ENCODE results near the gene PROSER2.
"Not testable (repeated sequence)": the region's sequence is repeated elsewhere in the genome, so short reads cannot be mapped to it uniquely, and the experiment has no call there.

The PROSER2 gene

DNA sequence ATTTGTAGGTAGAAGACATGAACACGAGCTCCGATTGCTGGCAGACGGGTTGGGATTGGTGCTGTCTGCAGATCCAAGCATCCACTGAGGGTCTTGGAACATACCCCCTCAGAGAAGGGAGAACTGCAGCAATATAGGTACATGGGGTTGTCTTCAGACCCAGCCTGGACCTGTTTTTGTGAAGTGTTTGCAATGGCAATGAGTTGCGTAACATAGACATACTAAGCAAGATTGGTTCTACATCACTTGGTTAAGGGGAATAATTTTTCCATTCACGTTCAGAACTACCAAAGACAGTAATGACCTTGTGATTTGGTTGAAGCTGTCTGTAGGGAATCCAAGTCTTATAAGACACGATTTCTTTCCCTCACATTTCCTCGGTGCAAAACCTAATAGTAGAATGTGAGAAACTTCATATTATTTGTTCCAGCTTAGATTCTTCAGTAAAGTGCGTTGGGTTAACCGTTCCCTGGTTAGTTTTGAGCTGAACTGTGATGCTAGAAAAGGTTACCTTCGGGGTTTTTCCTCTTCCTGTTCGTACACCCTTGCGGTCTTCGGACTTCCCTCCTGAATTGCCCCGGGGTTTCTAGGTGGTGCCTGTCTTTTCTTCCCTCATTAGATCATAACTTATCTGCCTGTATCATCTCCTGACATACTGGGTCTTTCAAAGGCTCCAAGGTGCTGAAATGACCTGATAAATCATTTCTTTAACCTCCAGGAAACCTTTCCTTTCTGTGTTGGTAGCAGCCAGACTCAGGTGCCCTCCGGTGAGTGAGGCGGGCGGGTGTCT is 14.4 kb downstream of the PROSER2 start:
- no peak for DNase-seq

DNA sequence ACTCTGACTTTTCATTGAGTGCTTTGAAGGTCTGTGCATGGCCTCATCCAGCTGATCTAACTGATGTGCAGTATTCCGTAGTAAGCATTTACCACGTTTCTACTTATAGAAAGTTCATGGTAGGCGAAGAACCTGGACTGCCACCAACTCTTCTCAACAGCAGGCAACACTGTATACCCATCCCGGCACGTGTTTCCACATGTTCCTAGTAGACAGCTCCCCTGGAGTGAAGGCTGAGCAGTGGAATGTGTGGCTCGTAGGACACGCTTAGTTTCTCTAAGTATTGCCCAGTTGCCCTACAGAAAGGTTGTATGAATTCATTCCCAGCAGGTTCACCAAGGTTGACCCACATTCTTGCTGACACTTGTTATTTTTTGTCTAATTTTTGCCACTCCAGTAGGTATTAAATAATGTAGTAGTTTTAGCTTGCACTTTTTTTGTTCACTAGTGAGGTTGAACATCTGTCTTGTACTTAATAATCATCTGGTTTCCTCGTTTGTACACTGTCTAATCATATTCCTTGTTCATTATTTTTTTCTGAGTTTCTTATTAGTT is 15.2 kb downstream of the PROSER2 start:
- DNase-seq, result no peak

DNA sequence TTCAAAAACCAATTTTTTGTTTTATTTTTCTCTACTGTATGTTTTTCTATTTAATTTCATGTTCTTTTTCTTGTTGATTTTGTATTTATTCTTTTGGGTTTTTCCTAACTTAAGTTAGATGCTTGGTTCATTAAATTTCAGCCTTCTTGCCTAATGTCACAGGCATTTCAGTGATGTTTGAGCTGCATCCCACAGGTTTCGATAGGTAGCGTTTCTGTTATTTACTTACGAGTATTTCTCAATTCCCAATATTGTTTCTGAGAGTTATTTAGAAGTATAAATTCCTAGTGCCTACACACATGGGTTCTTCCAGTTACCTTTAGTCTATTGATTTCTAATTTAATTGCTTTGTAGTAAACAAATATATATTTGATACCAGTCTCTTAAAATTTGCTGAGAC is 18.2 kb downstream of the PROSER2 start:
- DNase-seq, result no peak

DNA sequence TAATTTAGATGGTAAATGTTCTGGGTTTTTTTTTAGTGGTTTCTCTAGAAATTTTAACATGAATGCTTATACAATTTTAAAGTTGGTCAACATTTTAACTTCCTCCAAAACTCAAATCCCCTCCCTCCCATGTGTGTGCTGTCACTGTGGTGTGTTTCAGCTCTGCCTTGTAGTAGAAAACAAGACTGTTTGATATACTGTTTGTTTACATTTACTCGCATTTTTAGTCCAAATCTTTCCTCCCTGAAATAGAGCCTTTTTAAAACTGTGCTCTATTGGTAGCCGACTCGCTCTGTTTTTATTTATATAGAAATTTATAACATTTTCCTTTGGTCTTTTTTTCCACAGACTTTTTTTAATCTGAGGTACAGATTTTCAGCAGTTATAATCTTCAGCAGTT is 19.3 kb downstream of the PROSER2 start:
- no peak for DNase-seq

DNA sequence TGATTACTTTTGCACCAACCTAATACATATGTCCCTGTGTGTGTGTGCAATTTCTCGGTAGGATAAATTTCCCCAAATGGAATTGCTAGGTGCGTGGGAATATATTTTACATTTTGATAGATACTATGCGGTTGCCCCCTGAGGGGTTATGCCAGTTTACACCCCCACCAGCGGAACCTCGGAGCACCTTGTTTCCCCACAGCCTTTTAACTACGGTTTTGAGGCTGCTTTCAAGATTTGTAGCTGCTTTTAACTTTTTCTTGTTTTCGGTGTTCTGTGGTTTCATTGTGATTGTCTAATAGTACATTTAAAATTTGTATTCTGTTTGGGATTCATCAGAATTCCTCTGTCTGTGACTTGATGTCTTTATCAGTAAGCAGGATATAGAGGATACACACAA is 22.0 kb downstream of the PROSER2 start:
- DNase-seq, result no peak

DNA sequence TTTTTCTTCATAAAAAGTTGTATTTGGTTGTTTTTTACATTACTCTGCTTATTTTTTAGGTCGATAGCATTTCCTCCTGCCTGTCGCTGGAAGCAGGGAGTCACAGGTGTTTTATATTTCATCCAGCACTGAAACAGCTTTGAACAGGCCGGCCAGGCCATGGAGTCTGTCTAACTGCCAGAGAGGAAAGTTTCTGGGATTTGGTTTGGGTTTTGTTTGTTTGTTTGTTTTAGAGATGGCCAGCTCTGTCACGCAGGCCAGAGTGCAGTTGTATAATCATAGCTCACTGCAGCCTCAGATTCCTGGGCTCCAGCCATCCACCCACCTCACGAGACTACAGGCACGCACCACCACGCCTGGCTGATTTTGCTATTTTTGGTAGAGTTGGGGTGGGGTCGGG is 23.4 kb downstream of the PROSER2 start:
- no peak for DNase-seq

DNA sequence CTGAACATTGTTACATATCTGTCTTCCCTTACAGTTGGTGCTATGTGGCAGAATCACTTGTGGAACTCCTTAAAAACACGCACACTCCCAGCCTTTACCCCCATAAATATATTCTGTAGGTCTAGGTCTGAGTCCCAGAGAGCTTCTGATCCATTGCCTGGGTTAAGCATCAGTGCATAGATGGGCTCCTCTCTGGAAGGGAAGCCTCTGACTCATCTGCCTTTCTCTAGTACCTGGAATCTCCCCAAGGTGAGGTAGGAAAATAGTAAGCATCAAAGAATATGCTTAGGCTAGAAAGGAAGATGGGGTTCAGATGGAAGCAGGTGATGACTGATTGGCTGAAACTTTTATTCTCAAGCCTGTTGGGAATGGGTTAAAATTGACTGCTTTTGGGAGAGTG is 26.1 kb downstream of the PROSER2 start:
- DNase-seq, result no peak

DNA sequence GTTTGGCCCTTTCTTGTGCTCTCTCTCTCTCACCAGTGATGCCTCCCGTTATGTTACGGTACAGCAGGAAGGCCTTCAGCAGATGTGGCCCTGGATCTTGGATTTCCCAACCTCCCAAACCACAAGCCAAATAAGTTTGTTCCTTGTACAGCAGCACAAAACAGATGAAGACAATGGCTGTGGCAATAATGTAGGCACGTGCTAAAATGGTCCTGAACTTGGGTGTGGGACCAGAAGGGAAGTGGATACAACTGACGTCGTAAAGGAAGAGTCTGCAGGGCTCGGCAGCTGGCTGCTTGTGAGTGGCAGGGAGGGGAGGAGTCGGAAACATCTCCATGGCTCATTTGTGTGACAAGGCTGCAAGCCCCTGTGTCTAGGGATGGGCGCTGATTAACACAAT is 26.8 kb downstream of the PROSER2 start:
- no peak for DNase-seq

DNA sequence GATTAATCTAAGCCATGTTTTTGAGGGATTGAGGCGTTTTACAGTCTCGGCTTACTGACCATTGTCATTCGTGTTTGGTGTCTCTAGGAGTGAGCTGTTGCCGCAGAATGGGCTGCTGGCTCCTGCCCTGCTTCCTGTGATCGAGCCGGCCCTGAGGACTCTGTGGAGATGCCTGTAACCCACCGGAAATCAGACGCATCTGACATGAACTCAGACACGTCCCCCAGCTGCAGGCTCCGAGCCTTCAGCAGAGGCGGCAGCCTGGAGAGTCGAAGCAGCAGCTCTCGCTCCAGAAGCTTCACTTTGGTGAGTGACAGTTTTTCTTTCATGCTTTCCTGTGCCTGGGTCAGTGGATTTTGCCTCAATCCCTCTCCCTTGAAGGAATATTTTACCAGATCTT is 28.8 kb downstream of the PROSER2 start:
- no peak for DNase-seq

DNA sequence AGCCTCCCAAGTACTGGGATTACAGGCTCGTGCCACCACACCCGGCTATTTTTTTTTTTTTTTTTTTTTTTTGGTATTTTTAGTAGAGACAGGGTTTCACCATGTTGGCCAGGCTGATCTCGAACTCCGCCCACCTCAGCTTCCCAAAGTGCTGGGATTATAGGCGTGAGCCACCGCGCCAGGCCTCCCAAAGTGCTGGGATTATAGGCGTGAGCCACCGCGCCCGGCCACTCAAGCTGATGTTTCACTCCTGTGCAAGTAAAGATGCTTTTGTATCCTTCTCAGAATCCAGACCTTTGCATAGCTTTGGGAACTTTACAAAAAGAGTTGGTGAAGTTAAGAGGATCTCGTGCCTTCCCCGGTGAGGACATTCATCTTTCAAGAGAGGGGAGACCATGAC is 29.5 kb downstream of the PROSER2 start:
- DNase-seq, result not testable (repeated sequence)

DNA sequence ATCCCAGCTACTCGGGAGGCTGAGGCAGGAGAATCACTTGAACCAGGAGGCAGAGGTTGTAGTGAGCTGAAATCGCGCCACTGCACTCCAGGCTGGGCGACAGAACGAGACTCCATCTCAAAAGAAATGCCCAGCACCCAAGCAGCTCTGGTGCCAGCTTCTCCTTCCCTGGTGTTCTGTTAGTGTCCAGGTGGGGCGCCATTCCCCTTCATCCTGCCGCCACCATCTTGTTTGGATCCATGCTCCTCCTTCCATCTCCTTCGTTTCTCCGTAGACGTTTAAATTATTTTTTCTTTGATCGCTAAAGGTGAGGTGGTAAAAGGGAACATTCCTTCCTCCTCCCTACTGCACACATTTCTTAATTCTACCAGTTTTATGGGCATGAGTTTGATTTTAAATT is 30.3 kb downstream of the PROSER2 start:
- DNase-seq, result no peak

DNA sequence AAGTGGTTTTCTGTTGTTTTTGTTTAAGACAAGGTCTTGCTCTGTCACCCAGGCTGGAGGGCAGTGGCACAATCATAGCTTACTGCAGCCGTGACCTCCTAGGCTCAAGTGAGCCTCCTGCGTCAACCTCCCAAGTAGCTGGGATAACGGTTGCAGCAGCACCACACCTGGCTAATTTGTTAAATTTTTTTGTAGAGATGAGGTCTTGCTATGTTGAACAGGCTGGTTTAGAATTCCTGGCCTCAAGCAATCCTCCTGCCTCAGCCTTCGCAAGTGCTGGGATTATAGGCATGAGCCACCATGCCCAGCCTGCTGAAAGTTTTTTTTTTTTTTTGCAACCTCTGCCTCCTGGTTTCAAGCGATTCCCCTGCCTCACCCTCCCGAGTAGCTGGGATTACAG is 31.1 kb downstream of the PROSER2 start:
- DNase-seq, result no peak

DNA sequence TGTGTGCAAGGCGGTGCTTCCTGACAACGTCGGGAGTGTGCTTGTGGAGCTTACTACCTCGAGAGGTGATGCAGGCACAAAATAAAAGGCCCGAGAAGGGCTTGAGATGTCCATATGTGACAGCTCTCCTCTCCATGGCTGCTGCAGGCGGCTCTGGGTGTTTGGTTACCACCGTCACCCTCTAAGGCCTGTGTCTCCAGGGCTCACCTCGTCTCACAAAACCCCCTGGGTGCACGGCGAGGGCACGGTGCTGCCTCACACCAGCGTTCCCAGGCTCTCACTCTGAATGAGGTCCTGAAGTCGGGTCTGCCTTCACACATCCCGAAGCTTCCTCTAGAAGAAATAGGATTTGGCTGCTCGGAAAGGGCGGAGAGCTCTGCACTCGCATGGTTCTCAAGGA is 32.9 kb downstream of the PROSER2 start:
- DNase-seq, result no peak

DNA sequence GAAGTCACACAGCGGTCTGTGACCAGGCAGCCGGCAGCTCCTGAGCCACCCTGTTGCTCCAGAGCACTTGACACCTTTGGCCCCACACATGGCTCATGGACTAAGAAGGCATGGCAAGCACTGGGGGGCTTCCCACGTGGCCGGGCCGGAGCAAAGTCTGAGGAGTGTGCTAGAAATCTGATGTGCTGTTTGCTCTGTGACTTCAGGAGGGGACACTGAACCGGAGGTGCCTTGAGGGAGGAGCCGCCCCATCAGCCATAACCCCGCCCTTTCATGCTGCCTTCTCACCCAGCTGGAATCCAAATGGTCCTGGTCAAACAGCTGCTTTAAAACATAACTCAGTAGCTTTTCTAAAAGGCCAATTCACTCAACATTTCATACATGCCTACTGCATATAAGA is 33.5 kb downstream of the PROSER2 start:
- no peak for DNase-seq

DNA sequence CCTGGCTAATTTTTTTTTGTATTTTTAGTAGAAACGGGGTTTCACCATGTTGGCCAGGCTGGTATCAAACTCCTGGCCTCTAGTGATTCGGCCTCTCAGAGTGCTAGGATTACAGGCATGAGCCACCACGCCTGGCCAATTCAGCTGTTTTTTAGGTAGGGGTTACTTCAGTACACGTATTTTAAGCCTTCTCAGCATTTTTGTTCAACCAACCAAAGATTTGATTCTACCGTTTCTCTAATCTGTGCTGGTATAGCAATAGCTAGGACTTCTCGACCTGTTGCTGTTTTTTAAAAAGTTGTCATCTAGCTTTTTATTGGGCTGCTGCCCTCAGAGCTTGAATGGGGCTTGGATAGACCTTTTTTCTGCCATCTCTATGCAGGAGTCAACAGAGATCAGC is 34.9 kb downstream of the PROSER2 start:
- DNase-seq, result no peak

DNA sequence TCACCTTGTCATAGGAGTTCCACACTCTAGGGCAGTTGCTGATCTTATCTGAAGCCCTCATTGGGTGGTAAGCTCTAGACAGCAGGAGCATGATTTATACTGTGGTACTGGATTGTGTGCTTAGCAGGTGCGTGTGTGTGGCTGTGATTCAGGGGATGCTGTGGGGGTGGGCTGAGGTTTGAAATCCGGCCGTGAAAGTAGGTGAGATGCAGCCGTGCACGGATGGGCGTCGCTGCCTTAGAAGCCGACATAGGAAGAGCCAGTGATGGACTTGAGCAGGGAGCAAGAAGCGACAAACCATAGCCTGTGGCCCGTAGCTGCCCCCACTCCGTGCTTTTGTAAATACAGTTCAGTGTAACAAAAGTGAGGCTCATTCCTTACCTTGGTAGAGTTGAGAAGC is 38.2 kb downstream of the PROSER2 start:
- no peak for DNase-seq

DNA sequence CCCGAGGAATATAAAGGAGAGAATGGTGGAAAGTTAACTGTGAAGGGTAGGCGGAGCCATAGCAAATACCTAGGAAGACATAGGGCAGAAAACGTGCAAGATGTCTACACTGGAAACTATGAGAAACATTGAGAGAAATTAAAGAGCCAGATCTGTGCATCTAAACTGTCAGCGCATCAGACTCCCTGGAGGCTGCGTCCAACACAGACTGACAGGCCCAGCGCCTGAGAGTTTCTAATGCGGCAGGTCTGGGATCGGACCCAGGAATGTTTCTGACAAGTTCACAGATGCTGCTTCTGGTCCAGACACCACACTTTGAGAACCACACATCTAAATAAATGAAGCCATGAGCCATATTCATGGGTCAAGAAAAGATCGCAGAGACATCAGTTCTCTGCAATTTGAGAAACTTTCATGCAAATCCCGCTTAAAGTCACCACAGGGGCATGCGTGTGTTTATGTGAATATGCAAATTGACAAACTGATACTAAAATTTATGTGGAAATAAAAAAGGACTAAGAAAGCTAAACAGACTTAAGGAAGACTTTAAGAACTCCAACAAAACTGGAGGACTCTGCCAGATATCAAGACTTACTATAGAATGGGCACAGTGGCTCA is 38.8 kb downstream of the PROSER2 start:
- no peak for DNase-seq

DNA sequence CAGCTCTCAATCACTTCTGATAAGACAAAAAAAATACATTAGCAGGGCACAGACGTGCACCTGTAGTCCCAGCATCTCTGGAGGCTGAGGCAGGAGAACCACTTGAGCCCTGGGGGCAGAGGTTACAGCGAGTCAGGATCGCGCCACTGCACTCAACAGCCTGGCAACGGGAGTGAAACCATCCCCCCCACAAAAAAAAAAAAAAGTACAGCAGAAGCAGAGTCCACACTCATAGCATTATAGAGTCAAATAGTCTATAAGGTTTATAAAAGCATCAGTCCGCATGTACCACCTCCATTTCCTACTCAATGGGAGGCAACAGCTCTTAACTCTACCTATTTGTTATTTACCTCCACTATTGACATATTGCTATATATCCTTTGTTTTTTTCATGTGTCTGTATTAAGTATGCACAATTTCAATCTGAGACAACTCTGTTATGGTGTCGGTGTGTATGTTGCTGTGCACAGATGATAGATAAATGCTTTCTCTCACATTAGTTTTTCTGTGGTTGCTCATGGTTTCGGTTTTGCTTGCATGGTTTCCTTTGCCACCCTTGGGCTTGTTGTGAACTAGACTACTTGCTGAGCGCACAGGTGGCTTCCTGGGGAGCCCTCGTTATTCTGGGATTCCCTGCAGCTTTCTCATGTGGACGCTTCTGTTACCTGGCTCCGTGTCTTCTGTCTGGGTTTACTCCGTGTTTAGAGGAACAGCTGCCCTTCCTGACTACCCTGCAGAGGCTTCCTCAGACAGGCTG is 40.4 kb downstream of the PROSER2 start:
- no peak for DNase-seq

DNA sequence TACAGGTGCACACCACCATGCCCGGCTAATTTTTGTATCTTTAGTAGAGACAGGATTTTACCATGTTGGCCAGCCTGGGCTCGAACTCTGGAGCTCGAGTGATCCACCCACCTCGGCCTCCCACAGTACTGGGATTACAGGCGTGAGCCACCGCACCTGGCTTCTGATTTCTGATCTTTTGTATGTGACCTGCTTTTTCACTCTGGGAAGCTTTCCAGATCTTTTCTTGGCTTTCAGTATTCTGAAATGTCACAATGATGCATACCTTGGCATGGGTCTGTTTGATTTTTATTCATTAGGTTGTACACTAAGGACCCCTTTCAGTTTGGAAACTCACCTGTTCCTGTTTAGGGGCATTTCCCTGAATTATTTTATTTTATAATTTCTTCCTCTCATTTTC is 41.6 kb downstream of the PROSER2 start:
- no peak for DNase-seq

DNA sequence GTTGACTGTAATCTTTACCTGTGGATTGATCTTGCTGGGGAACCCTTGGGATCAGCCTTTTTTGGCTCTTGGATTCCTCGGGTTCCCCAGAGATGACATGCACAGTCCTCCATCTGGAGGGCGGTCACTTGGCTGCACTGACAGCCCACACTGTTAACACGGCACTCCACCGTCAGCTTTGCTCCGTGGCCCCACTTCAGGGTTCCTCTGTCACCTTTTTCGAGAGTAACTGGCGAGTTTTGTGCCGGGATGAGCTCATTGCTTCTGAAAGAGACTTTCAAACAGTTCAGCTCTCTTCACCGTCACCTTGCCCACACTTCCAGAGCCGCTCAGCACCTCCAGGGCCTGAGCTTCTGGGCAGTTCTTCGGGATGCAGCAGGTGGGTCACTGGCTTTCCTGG is 42.4 kb downstream of the PROSER2 start:
- DNase-seq, result no peak

DNA sequence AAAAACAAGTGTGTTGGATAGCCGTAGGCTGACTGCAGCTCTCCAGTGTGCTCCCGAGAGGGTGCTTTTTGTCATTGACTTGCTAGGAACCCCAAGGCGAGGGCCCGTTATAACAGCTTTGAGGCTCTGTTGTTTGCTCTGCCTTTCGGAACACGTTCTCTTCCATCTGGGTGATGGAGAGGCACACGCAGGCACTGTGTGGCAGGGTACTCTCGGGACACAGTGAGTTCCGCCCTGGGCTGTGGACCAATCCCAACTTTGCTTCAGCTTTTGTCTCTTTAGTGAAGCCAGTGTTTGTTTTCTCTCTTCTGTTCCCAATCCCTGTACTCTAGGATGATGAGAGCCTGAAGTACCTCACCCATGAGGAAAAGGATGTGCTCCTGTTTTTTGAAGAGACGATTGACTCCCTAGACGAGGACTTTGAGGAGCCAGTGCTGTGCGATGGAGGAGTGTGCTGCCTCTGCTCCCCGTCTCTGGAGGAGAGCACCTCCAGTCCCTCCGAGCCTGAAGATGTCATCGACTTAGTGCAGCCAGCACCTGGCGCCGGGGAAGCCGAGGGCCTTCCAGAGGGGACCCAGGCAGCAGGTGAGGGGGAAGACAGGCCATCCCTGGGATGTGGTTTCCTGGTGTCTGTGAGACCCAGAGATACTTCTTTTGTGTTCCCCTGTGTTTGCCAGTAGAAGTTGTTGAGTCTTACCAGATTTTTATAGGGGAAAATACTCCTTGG is 43.2 kb downstream of the PROSER2 start:
- no peak for DNase-seq

DNA sequence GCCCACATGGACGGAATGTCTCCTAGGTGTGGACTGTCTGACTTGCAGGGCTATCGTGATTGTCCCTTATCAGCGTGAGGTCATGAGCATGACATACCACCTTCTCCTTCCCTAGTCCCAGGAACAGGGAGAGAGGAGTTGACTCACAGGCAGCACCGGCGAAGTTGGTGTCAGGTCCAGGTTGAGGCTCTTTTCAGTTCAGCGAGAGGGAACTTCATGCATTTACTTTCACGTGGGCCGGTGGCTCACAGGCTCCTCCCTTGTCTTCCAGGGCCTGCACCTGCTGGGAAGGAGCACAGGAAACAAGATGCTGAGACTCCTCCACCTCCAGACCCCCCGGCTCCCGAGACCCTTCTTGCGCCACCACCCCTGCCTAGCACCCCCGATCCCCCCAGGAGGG is 46.1 kb downstream of the PROSER2 start:
- no peak for DNase-seq
